ENCODE measurements around the gene CAV2.

DNA sequence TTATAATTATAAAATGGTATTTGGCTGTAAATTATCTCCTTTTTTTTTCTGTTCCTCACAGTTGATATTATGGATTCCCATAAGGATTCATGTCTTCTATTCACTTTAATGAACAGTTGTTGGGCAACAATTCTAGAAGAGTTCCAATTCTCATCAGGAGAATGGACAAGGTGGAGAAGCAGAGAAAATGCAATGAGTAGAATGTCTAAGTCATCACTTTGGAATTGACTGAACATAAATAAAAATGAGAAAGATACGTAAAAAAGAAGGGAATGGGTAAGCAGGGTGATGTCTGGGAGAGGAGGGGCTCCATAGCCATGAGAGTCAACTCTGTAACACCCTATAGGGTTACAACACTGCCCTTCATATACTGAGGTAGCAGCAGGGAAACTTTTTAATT, 1.8 kb upstream of the CAV2 start:
- TF ChIP-seq, protein P1, sequence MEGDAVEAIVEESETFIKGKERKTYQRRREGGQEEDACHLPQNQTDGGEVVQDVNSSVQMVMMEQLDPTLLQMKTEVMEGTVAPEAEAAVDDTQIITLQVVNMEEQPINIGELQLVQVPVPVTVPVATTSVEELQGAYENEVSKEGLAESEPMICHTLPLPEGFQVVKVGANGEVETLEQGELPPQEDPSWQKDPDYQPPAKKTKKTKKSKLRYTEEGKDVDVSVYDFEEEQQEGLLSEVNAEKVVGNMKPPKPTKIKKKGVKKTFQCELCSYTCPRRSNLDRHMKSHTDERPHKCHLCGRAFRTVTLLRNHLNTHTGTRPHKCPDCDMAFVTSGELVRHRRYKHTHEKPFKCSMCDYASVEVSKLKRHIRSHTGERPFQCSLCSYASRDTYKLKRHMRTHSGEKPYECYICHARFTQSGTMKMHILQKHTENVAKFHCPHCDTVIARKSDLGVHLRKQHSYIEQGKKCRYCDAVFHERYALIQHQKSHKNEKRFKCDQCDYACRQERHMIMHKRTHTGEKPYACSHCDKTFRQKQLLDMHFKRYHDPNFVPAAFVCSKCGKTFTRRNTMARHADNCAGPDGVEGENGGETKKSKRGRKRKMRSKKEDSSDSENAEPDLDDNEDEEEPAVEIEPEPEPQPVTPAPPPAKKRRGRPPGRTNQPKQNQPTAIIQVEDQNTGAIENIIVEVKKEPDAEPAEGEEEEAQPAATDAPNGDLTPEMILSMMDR (IDR thresholded peaks at IDR 0.05), result no peak
- TF ChIP-seq POLR2A (IDR thresholded peaks at IDR 0.05), result no peak
- no peak for TF ChIP-seq POLR2AphosphoS5 (IDR thresholded peaks at IDR 0.05)
